GM12801 (cell line): ENCODE measurements around the gene PUS10.

Source experiments
- CTCF ChIP-seq: IDR thresholded peaks from one replicate; pipeline ENCODE4 v1.5.1; 2011; ENCODE audit warnings: control low read depth; ENCODE audit not compliant: insufficient read length; ENCODE audit errors: extremely low read depth

PUS10 gene

GRCh38 chr2:61006486-61007105 lies 11.5 kb downstream of the PUS10 start:
- no peak for TF ChIP-seq CTCF

GRCh38 chr2:61005736-61006135 lies 12.3 kb downstream of the PUS10 start:
- no peak for TF ChIP-seq CTCF

- no peak for TF ChIP-seq CTCF
Measured at GRCh38 chr2:60998628-60999545, 19.2 kb downstream of the PUS10 start.

- TF ChIP-seq CTCF = no peak
Measured at GRCh38 chr2:60994131-60994530, 23.9 kb downstream of the PUS10 start.

GRCh38 chr2:60992985-60993392 lies 25.1 kb downstream of the PUS10 start:
- no peak for TF ChIP-seq CTCF

- no peak for TF ChIP-seq CTCF
Measured at GRCh38 chr2:60991644-60992043, 26.4 kb downstream of the PUS10 start.

GRCh38 chr2:60989259-60989658 lies 28.8 kb downstream of the PUS10 start:
- TF ChIP-seq CTCF = no peak
